H9 (cell line): ENCODE data around the gene MAP3K5. TPM values are rescaled to one million over a fixed set of nuclear protein-coding genes. Genes with fewer than 3 reads are reported as not detected.

ENCODE experiments used
- DNase-seq: peaks from one replicate; pipeline ENCODE4 v3.0.0-alpha.2; 2017
- H2AFZ ChIP-seq: one replicate; pipeline ENCODE4 v1.6.1; 2013; ENCODE audit warnings: mild to moderate bottlenecking, low read length, control low read depth, moderate library complexity
- H2AK5ac ChIP-seq: 2 replicates; pipeline ENCODE4 v1.6.1; 2013; ENCODE audit warnings: low read length, control low read depth, mixed read lengths; ENCODE audit not compliant: insufficient read length
- H2BK120ac ChIP-seq: one replicate; pipeline ENCODE4 v1.6.1; 2013; ENCODE audit warnings: low read depth, mild to moderate bottlenecking, low read length, control low read depth, inconsistent platforms; ENCODE audit not compliant: poor library complexity, severe bottlenecking
- H2BK12ac ChIP-seq: 2 replicates; pipeline ENCODE4 v1.6.1; 2013; ENCODE audit warnings: low read length, control low read depth, mixed read lengths, low read depth; ENCODE audit not compliant: insufficient read length
- H2BK15ac ChIP-seq: 2 replicates; pipeline ENCODE4 v1.6.1; 2013; ENCODE audit warnings: low read depth, low read length, control low read depth
- H2BK20ac ChIP-seq: one replicate; pipeline ENCODE4 v1.6.1; 2013; ENCODE audit warnings: low read depth, mild to moderate bottlenecking, low read length, control low read depth, inconsistent platforms; ENCODE audit not compliant: poor library complexity, severe bottlenecking
- H2BK5ac ChIP-seq: 2 replicates; pipeline ENCODE4 v1.6.1; 2013; ENCODE audit warnings: low read length, control low read depth, mixed read lengths; ENCODE audit not compliant: insufficient read length
- H3K14ac ChIP-seq: 2 replicates; pipeline ENCODE4 v1.6.1; 2013; ENCODE audit warnings: low read length, control low read depth; ENCODE audit not compliant: insufficient read depth
- H3K18ac ChIP-seq: 2 replicates; pipeline ENCODE4 v1.6.1; 2013; ENCODE audit warnings: low read depth, mild to moderate bottlenecking, mixed read lengths, low read length, control low read depth; ENCODE audit not compliant: insufficient read length
- H3K23ac ChIP-seq: 2 replicates; pipeline ENCODE4 v1.6.1; 2013; ENCODE audit warnings: low read length, control low read depth, mixed read lengths, low read depth; ENCODE audit not compliant: insufficient read length
- H3K23me2 ChIP-seq: 2 replicates; pipeline ENCODE4 v1.6.1; 2013; ENCODE audit warnings: low read depth, mild to moderate bottlenecking, mixed read lengths, low read length, control low read depth; ENCODE audit not compliant: insufficient read length, poor library complexity, severe bottlenecking
- H3K27ac ChIP-seq: 2 replicates; pipeline ENCODE4 v1.5.1; 2013; ENCODE audit warnings: low read length, control low read depth, mixed read lengths, low read depth; ENCODE audit not compliant: insufficient read length
- H3K27me3 ChIP-seq: 2 replicates; pipeline ENCODE4 v1.6.1; 2013; ENCODE audit warnings: low read length, control low read depth, inconsistent platforms; ENCODE audit not compliant: insufficient read depth
- H3K4ac ChIP-seq: 2 replicates; pipeline ENCODE4 v1.6.1; 2013; ENCODE audit warnings: low read depth, mild to moderate bottlenecking, control low read depth, inconsistent platforms, low read length, moderate library complexity
- H3K4me1 ChIP-seq: 2 replicates; pipeline ENCODE4 v1.6.1; 2013; ENCODE audit warnings: low read length, control low read depth, inconsistent platforms; ENCODE audit not compliant: insufficient read depth
- H3K4me2 ChIP-seq: 2 replicates; pipeline ENCODE4 v1.6.1; 2013; ENCODE audit warnings: low read length, control low read depth, mixed read lengths; ENCODE audit not compliant: insufficient read length, insufficient read depth
- H3K56ac ChIP-seq: 2 replicates; pipeline ENCODE4 v1.6.1; 2013; ENCODE audit warnings: low read depth, mild to moderate bottlenecking, mixed read lengths, low read length, control low read depth; ENCODE audit not compliant: insufficient read length
- H3K79me1 ChIP-seq: 2 replicates; pipeline ENCODE4 v1.6.1; 2013; ENCODE audit warnings: low read depth, mild to moderate bottlenecking, moderate library complexity, low read length, control low read depth, inconsistent platforms; ENCODE audit not compliant: insufficient read depth, poor library complexity, severe bottlenecking
- H3K79me2 ChIP-seq: 2 replicates; pipeline ENCODE4 v1.6.1; 2013; ENCODE audit warnings: low read length, control low read depth, inconsistent platforms; ENCODE audit not compliant: insufficient read depth
- H3K9ac ChIP-seq: 2 replicates; pipeline ENCODE4 v1.6.1; 2013; ENCODE audit warnings: low read length, control low read depth, mixed read lengths; ENCODE audit not compliant: insufficient read length; ENCODE audit errors: extremely low read depth
- H3K9me3 ChIP-seq: one replicate; pipeline ENCODE4 v1.6.1; 2013; ENCODE audit warnings: low read depth, low read length, inconsistent platforms; ENCODE audit not compliant: control insufficient read depth
- H3T11ph ChIP-seq: one replicate; pipeline ENCODE4 v1.6.1; 2013; ENCODE audit warnings: mild to moderate bottlenecking, low read length, control low read depth, inconsistent platforms
- H4K20me1 ChIP-seq: one replicate; pipeline ENCODE4 v1.6.1; 2013; ENCODE audit not compliant: control insufficient read depth, insufficient read length, insufficient read depth
- H4K5ac ChIP-seq: 2 replicates; pipeline ENCODE4 v1.6.1; 2013; ENCODE audit warnings: low read depth, mild to moderate bottlenecking, mixed read lengths, low read length, control low read depth; ENCODE audit not compliant: insufficient read length
- H4K8ac ChIP-seq: replicated peaks from 2 replicates; pipeline ENCODE4 v1.6.1; 2013; ENCODE audit warnings: low read length, control low read depth, mixed read lengths, low read depth; ENCODE audit not compliant: insufficient read length
- H4K91ac ChIP-seq: 2 replicates; pipeline ENCODE4 v1.6.1; 2013; ENCODE audit warnings: low read depth, mild to moderate bottlenecking, moderate library complexity, mixed read lengths, low read length, control low read depth; ENCODE audit not compliant: insufficient read length
- H3K27ac Mint-ChIP-seq, 3 experiments: 2 replicates in 2 of 3; 3 replicates in 1 of 3; pipeline ENCODE4 v1.8.0; 2020 to 2021; ENCODE audit warnings: mixed read lengths in 3 of 3, mild to moderate bottlenecking in 1 of 3, moderate library complexity in 1 of 3
- H3K27me3 Mint-ChIP-seq: 2 replicates; pipeline ENCODE4 v1.8.0; 2021; ENCODE audit warnings: low read depth, mild to moderate bottlenecking, moderate library complexity, mixed read lengths
- H3K36me3 Mint-ChIP-seq, 3 experiments: 2 replicates in 2 of 3; 3 replicates in 1 of 3; pipeline ENCODE4 v1.8.0; 2020 to 2021; ENCODE audit warnings: low read depth in 3 of 3, mixed read lengths in 3 of 3; ENCODE audit not compliant: insufficient read depth in 1 of 3
- H3K4me1 Mint-ChIP-seq, 2 experiments: 2 replicates each; pipeline ENCODE4 v1.8.0; 2020; ENCODE audit warnings: mixed read lengths in 2 of 2
- H3K4me3 Mint-ChIP-seq, 2 experiments: 2 replicates in 1 of 2; 3 replicates in 1 of 2; pipeline ENCODE4 v1.8.0; 2020 to 2021; ENCODE audit warnings: mild to moderate bottlenecking in 2 of 2, mixed read lengths in 2 of 2, moderate library complexity in 1 of 2
- H3K9me3 Mint-ChIP-seq, 2 experiments: 2 replicates in 1 of 2; 3 replicates in 1 of 2; pipeline ENCODE4 v1.8.0; 2020; ENCODE audit warnings: mild to moderate bottlenecking in 2 of 2, mixed read lengths in 2 of 2, moderate library complexity in 1 of 2
- WGBS: extraction: QIAGEN DNeasy Blood & Tissue Kit; methylation state at CpG from one replicate; pipeline ENCODE4 v1.1.7; 2013; ENCODE audit warnings: missing lambda C conversion rate, low lambda C conversion rate, mixed read lengths; ENCODE audit not compliant: insufficient read length; ENCODE audit errors: extremely low coverage; 5-methylcytosine and 5-hydroxymethylcytosine counted together
- total RNA-seq: library from RNA; stranded (reverse); gene quantifications from 2 replicates; pipeline ENCODE4 v1.2.1, GENCODE V29; 2021
- TF ChIP-seq, protein P1 (sequence below): fragments of 200-600 bp; sonication (generic); conservative IDR thresholded peaks from 3 replicates; pipeline ENCODE4 v1.8.0; 2021; ENCODE audit warnings: antibody characterized with exemption, mild to moderate bottlenecking

Gene MAP3K5
- total RNA-seq, 1 experiment from 2014 or later, result 1.6 TPM

DNA sequence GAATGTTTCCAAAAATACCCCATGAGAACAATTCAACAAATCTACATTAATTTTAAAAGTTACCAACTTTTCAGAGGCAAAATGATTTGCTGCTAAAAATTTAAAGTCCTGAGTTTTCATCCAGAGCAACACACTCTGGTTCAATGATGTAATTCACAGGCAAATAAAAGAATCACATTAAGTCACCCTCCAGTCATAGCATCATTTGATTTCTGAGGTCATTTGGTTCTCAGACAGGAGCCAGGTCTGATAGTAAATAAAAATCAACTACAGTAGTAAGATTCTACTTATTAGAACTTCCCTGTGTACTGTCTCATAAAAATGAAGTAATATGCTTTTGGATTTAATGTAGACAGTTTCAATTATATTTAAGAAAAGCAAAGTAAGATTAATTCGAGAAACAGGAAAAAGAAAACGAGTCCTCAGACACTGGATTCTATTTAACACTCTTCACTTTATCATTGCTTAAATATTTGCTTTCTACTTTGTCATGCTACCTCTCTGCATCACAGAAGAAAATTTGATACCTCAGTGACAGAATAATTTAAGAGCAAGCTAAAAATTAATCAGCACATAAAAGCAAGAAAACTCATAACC is 267.8 kb downstream of the MAP3K5 start:
- Histone ChIP-seq H2AK5ac (no peak overlapping the region), H4K91ac (no peak overlapping the region), H2BK5ac (no peak overlapping the region), H2BK12ac (no peak overlapping the region), H3K27ac (no peak overlapping the region), H4K5ac (no peak overlapping the region), H3K9ac (no peak overlapping the region), H3K56ac (no peak overlapping the region), H3K14ac (no peak overlapping the region), H3K9me3 (no peaks in the 10 kb centered on the region), H3K4me2 (no peak overlapping the region), H3K27me3 (no peaks in the 10 kb centered on the region), H3K23me2 (no peaks in the 10 kb centered on the region), H3K79me1 (peaks cover 6% of the 10 kb centered on the region), H3K23ac (no peak overlapping the region), H2BK15ac (no peak overlapping the region), H4K8ac (no peak overlapping the region), H2BK120ac (no peak overlapping the region), H2AFZ (no peak overlapping the region), H3K4me1 (peaks cover 23% of the 10 kb centered on the region), H3K4ac (no peak overlapping the region), H2BK20ac (no peak overlapping the region), H3K79me2 (peaks cover 1% of the 10 kb centered on the region; the same call in 1 of the 2 replicates), H3T11ph (no peak overlapping the region), H3K18ac (no peak overlapping the region), H4K20me1 (no peaks in the 10 kb centered on the region)
- Mint-ChIP-seq H3K27me3 (no peaks in the 10 kb centered on the region), H3K27ac (no peak overlapping the region), H3K9me3 (no peaks in the 10 kb centered on the region), H3K36me3 (peaks cover 0 to 4% (median 2%) of the 10 kb centered on the region in 3 experiments; a peak in 2 of 7 replicates), H3K4me1 (peaks cover 49 to 63% of the 10 kb centered on the region in 2 experiments), H3K4me3 (no peak overlapping the region)
- WGBS, result no CpG with 5 or more reads among the region's 2 CpGs
- TF ChIP-seq, protein P1, sequence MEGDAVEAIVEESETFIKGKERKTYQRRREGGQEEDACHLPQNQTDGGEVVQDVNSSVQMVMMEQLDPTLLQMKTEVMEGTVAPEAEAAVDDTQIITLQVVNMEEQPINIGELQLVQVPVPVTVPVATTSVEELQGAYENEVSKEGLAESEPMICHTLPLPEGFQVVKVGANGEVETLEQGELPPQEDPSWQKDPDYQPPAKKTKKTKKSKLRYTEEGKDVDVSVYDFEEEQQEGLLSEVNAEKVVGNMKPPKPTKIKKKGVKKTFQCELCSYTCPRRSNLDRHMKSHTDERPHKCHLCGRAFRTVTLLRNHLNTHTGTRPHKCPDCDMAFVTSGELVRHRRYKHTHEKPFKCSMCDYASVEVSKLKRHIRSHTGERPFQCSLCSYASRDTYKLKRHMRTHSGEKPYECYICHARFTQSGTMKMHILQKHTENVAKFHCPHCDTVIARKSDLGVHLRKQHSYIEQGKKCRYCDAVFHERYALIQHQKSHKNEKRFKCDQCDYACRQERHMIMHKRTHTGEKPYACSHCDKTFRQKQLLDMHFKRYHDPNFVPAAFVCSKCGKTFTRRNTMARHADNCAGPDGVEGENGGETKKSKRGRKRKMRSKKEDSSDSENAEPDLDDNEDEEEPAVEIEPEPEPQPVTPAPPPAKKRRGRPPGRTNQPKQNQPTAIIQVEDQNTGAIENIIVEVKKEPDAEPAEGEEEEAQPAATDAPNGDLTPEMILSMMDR, result no peak
- DNase-seq, result no peak
